HUDEP-2 (cell line): ENCODE measurements around the gene ZC3H7A.
A peak's percentile ranks its signal among the peaks of the same experiment; 100 is the strongest.
"Not testable (repeated sequence)": the region's sequence is repeated elsewhere in the genome, so short reads cannot be mapped to it uniquely, and the experiment has no call there.

Experiments
- DNase-seq, 76 experiments: peaks; one replicate each; lab custom pipeline; 2025; ENCODE audit not compliant: unreplicated experiment in 76 of 76; lab: John Stamatoyannopoulos, UW

ZC3H7A gene, protein sequence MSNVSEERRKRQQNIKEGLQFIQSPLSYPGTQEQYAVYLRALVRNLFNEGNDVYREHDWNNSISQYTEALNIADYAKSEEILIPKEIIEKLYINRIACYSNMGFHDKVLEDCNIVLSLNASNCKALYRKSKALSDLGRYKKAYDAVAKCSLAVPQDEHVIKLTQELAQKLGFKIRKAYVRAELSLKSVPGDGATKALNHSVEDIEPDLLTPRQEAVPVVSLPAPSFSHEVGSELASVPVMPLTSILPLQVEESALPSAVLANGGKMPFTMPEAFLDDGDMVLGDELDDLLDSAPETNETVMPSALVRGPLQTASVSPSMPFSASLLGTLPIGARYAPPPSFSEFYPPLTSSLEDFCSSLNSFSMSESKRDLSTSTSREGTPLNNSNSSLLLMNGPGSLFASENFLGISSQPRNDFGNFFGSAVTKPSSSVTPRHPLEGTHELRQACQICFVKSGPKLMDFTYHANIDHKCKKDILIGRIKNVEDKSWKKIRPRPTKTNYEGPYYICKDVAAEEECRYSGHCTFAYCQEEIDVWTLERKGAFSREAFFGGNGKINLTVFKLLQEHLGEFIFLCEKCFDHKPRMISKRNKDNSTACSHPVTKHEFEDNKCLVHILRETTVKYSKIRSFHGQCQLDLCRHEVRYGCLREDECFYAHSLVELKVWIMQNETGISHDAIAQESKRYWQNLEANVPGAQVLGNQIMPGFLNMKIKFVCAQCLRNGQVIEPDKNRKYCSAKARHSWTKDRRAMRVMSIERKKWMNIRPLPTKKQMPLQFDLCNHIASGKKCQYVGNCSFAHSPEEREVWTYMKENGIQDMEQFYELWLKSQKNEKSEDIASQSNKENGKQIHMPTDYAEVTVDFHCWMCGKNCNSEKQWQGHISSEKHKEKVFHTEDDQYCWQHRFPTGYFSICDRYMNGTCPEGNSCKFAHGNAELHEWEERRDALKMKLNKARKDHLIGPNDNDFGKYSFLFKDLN

DNA sequence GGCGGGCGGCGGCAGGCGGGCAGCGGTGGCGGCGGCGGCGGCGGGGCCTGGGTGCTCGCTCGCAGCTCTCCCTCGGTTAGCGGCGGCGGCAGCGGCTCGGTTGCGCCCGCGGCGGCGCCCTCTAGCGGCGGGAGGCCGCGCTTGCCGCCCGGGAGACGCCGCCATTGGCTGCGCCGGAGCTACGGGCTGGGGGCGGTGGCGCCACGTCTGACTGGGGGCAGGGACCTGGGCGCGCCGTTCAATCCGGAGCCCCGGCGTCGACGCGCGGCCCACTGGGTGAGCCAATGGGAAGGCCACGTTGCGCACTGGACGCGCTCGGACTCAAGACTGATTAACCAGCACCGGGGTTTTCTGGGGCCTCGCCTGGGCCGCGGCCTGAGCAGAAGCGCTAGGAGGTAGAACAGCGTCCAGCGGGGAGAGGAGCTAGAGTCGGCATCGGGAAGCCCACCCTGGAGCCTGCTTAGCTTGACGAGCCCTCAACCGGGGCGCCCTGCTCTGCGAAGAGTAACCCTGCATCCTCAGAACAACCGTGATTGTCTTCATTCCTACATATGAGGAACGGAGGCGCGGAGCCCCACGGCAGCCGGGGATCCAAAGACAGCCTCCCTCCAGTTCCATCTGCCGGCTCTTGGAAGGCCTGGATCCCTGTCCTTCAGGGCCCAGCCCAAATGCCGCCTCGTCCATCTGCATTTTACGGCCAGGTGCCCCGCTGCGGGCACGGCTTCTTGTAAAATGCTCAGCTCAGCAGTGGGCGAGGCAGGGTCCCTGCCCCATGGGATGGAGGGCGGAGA, at the start of gene ZC3H7A:
ZC3H7A (minus strand) TSS at position 93 of the 791 bp plus-strand sequence. CDS start 14,904 bp downstream, outside the sequence.
- DNase-seq: peak in 74 of 76 experiments; percentile 32 to 95 (median 89)

DNA sequence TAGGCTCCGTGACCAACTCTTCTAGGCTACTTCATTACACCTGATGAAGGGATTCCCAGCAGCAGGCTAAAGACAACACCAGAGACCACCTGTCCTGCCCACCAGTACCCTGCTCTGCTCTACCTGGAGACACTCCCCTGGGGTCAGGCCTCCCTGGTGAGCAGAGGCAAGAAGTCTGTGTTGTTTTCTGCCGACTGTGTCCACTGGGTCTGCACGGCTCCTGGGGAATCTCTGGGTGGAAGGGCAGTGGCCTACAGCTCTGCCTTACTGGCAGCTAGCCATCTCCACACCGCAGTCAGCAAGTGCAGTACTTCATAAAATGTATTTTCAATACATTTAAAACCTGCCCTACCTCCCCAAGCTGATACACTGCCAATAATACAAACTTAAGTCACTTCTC, 47.4 kb upstream of the ZC3H7A start:
- no peak for DNase-seq

DNA sequence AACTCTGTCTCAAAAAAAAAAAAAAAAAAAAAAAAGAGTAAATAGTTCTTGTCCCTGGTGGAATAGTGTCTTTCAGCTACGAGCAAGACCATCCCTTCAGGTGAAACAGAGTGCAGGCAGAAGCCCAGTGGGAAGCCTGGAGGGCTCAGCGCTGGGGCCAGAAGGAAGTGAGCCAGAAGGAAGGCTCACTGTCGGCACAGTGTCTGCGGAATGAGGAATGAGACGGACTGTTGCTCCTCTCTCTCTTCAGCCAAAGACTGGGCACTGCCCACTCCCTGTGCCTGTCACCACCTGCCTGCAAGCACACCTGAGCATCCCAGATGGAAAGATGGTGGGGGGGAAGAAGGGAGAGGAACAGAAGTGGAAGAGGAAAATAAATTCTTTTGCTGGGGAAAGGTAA, 46.8 kb upstream of the ZC3H7A start:
- no peak for DNase-seq

DNA sequence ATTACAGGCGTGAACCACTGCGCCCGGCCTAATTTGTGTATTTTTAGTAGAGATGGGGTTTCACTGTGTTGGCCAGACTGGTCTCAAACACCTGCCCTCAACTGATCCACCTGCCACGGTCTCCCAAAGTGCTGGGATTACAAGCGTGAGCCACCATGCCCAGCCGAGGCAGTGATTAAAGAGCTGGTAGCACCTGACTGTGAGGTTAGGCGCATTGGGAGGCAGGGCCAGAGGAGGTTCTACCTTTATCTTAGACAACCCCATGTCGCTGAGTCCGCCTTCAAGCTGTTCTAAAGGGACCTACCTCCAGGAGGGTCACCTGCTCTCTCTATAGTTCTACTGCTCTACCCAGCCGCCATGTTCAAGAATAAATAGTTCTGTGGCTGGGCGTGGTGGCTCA, 46.1 kb upstream of the ZC3H7A start:
- DNase-seq: no peak

DNA sequence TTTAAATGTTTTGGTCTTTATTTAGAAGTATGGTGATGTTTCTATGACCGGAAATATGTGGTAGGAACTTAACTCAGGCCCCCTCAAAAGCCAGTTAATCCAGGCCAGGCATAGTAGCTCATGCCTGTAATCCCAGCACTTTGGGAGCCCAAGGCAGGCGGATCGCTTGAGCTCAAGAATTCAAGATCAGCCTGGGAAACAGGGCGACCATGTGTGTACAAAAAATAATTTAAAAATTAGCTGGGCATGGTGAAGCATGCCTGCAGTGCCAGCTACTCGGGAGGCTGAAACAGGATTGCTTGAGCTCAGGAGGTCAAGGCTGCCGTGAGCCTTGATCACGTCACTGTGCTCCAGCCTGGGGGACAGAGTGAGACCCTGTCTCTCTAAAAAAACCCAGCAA, 44.0 kb upstream of the ZC3H7A start:
- no peak for DNase-seq

DNA sequence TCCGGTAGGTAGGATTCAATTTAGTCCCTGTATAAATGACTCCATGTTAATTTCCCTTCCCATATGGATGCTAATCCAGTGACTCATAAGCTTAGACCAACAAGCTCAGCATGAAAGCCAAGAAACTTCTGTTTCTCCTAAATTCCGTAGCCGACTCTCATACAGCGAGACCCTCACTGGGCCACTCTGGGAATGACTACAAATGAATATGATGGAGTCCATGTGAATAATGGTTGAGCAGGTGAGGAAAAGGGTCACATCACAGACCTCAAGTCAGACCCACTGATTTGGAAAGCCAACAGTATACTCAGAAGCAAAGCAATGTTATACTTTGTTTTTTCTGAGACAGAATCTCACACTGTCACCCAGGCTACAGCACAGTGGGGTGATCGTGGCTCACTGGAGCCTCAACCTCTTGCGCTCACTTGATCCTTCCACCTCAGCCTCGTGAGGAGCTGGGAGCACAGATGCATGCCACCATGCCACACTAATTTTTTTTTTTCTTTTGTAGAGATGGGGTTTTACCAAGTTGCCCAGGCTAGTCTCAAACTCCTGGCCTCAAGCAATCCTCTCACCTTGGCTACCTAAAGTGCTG, 39.7 kb upstream of the ZC3H7A start:
- DNase-seq: no peak

DNA sequence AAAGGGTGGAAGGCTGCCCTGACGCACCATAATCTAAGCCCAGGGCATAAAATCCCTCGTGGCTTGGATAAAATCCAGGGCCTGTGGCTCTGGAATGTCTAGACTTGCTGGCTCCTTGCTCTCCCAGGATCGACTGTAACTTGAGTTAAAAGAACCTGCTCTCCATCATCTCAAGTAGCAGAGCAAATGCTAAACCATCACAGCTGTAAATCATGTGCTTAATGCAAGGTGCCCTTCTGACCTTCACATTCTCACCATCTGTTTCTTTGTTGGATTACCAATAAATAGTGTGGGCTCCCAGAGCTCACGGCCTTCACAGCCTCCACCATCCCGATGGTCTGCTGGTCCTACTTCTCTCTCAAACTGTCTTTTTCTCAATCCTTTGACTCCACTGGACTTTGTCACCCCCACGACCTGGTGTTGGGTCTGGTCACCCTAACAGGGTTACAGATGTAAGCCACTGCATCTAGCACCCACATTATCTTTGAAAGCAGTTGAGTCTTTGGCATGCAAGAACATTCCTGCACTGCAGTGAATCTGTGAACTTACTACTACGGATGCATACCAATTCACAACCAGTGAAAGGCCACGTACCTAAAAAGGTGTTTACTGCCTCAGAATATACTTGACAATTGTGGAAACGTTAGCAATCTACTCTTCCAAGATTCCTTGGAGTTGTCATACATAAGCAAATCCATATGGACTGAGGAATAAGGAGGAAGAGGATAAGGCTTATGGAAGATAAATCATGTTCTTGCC, 39.0 kb upstream of the ZC3H7A start:
- DNase-seq: peak in 1 of 76 experiments; percentile 1

DNA sequence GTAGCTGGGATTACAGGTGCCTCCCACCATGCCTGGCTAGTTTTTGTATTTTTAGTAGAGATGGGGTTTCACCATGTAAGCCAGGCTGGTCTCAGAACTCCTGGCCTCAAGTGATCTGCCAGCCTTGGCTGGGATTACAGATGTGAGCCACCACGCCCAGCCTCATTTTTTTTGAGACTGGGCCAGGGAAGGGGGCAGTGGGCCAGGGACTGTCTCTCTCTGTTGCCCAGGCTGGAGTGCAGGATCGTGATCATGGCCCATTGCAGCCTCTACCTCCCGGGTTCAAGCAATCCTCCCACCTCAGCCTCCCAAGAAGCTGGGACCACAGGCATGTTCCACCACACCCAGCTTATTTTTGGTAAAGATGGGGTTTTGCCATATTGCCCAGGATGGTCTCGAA, 38.3 kb upstream of the ZC3H7A start:
- DNase-seq: no peak

DNA sequence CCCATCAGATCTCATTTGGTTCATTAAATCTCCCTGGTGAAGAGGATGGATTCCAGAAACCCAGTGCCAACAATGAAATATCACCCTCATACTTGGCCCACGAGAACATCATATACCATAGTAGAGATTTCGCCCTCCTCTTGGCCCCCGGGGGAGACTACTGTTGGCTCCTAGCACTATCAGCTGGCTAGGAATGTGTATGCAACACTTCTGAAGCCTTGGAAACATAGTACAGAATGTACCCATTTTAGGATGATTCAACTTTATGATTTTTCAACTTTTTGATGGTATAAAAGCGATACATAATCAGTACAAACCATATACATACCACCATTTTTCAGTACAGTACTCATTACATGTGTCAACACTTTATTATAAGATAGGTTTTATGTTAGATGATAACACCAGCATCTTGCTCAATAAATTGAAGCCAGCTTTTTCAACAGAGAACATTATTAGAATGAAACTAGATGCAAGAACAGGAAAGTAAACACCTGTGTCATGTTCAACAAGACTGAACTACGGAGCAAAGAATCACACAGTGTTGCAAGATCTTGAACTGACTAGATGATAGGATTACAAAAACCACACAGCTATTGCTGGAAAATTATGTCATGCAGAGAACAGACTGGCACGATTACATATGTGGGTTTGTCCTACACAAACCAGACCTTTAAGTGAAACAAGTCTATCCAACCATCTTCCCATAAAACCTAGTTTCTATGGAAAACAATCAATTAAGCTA, 37.1 kb upstream of the ZC3H7A start:
- DNase-seq: no peak

DNA sequence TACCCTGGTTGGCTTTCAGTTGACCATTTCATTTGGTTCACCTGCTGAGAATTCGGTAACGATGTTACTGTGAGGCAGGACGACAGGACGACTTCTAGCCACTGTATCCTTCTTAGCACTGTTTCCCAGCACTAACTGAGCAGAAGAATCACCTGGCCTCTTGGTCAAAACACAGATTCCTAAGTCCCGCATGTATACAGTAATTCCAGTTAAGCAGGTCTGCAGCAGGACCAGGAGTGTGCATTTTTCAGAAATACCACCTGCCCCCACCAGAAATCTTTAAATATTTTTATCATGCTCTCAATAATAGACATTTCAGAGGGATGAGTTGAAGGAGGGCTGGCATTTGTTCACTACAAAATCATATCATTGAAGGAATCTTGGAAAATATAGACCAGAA, 31.6 kb upstream of the ZC3H7A start:
- no peak for DNase-seq

DNA sequence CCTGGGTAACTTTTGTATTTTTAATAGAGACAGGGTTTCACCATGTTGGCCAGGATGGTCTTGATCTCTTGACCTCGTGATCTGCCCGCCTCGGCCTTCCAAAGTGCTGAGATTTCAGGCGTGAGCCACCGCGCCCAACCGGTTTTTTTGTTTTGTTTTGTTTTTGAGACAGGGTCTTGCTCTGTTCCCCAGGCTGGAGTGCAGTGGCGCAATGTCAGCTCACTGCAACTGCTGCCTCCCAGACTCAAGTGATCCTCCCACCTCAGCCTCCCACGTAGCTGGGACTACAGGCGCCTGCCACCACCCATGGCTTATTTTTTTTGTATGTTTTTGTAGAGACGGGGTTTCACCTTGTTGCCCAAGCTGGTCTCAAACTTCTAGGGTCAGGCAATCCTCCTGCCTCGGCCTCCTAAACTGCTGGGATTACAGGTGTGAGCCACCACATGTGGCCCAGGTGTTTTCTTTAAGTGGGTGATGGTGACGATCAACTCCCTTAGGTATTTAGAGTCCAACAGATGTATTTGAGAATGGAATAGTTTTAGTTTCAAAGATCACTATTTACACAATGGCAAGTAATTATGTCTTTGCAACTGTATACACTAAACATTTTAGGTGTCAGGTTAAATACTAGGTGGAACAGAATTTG, 28.6 kb upstream of the ZC3H7A start:
- DNase-seq: not testable (repeated sequence)

DNA sequence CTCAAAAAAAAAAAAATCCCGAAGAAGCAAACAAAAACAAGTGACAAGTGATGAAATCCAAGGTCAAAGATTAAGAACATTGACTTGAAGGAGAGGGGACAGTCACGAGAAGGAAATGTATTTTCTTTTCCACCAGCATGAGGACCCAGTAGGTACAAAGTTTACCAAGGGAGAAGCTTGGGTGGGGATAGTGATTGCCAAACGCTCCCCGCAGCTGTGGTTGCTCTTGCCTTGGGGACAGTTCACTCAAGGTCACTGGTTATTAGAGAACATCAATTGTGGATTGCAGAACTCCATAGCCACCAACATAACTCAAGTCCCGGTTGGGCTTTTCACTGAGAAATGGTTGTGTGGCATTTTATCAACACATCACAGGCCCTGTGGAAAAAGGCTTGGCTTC, 27.3 kb upstream of the ZC3H7A start:
- peak in 1 of 76 experiments; percentile 1 for DNase-seq

DNA sequence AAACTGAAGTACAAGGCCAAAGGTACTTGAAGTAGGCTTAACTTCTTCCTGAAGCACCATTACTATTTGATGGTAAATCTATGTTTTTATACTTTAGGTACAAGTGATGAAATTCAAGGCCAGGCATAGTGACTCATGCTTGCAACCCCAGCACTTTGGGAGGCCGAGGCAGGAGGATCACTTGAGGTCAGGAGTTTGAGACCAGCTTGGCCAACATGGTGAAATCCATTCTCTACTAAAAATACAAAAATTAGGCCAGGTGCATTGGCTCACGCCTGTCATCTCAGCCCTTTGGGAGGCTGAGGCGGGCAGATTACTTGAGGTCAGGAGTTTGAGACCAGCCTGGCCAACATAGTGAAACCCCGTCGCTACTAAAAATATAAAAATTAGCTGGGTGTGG, 26.6 kb upstream of the ZC3H7A start:
- DNase-seq: not testable (repeated sequence)

DNA sequence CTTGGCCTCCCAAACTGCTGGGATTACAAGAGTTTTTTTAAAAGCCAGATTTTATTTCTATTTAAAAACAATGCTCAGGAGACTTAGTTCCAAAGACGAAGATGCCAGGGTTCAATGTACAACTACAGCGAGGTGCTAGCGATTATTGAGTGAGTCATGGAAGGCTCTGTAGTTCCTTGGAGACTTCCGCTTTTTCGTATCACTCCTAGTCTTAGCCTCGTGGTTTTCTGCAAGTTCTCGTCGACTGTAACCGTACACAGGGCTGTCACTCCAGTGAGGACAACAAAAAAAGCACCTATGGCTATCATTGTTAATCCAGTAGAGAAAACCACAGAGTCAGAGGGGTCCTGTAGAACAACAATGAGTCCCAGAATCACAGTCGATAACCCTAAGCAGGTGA, 22.7 kb upstream of the ZC3H7A start:
- peak in 3 of 76 experiments; percentile 21 to 37 (median 23) for DNase-seq

DNA sequence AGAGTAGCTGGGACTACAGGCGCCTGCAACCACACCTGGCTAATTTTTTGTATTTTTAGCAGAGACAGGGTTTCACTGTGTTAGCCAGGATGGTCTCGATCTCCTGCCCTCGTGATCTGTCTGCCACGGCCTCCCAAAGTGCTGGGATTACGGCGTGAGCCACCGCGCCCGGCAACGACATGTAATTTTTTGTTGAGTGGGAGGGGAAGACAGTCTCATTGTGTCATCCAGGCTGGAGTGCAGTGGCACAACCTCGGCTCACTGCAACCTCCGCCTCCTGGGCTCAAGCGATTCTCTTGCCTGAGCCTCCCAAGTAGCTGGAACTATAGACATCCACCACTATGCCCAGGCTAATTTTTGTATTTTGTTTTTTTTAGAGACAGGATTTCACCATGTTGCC, 21.9 kb upstream of the ZC3H7A start:
- DNase-seq: not testable (repeated sequence)

DNA sequence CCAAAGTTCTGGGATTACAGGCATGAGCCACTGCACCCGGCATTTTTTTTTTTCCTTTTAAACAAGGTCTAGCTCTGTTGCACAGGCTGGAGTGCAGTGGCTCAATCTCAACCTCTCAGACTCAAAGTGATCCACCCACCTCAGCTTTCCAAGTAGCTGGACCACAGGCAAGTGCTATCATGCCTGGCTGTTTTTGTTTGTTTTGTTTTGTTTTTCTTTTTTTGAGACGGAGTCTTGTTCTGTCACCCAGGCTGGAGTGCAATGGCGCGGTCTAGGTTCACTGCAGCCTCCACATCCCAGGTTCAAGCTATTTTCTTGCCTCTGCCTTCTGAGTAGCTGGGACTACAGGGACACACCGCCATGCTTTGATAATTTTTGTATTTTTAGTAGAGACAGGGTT, 19.1 kb upstream of the ZC3H7A start:
- DNase-seq: no peak

DNA sequence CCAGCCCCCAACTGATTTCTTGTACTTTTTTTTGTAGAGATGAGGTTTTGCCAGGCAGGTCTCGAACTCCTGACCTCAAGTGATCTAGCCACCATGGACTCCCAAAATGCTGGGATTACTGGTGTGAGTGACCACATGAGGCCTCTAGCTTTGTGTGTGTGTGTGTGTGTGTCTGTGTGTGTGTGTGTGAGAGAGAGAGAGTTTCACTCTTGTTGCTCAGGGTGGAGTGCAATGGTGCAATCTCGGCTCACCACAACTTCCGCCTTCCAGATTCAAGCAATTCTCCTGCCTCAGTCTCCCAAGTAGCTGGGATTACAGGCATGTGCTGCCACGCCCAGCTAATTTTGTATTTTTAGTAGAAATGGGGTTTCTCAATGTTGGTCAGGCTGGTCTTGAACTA, 17.7 kb upstream of the ZC3H7A start:
- DNase-seq: not testable (repeated sequence)

DNA sequence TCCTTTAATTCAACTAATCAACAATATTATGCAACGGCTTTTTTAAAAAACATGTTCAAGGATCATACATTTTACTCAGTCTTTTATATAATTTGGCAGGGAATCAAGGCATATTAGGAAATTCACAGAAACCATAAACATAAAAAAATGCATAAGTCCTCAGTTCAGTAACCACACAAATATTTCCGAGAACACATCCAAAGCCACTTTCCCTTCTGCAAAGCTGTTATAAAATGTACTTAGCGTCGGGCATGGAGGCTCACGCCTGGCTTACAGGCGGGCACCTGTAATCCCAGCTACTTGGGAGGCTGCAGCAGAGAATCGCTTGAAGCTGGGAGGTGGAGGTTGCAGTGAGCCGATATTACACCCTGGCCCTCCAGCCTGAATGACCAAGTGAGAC, 9.7 kb upstream of the ZC3H7A start:
- DNase-seq: no peak
